ENCODE measurements around the gene BMP4. TPM values are rescaled to one million over a fixed set of nuclear protein-coding genes. Genes with fewer than 3 reads are reported as not detected.

The BMP4 gene
- polyA plus RNA-seq, 2 donors = 2.6 to 3.8 TPM

- peaks cover 4% of the 10 kb centered on the region in 2 donors for H3K4me1 ChIP-seq (ENCODE audit: control insufficient read depth in 2 of 2, insufficient read depth in 2 of 2, low read length in 1 of 2)
- peaks cover 0 to 8% of the 10 kb centered on the region in 2 donors for H3K36me3 ChIP-seq (ENCODE audit: control insufficient read depth in 2 of 2, insufficient read depth in 2 of 2, low read length in 1 of 2)
- H3K4me3 ChIP-seq (ENCODE audit: low read depth in 1 of 2, low read length in 2 of 2) = no peak overlapping the region
- peaks cover 0 to 7% of the 10 kb centered on the region in 2 donors for H3K27me3 ChIP-seq (ENCODE audit: control insufficient read depth in 1 of 2, insufficient read depth in 2 of 2, low read length in 2 of 2)
- 72 to 83% methylated on average over 6 of the region's 6 CpGs for WGBS, 2 donors
- H3K27ac ChIP-seq (ENCODE audit: low read depth in 2 of 2, low read length in 1 of 2) = no peak overlapping the region
- no peaks in the 10 kb centered on the region for H3K9me3 ChIP-seq (ENCODE audit: control insufficient read depth in 2 of 2, insufficient read depth in 1 of 2, low read depth in 1 of 2, low read length in 1 of 2)
Measured at GRCh38 chr14:53948205-53948884, 8.3 kb downstream of the BMP4 start.

GRCh38 chr14:53947452-53948204, 9.0 kb downstream of the BMP4 start:
- H3K4me1 ChIP-seq (ENCODE audit: control insufficient read depth in 2 of 2, insufficient read depth in 2 of 2, low read length in 1 of 2) = peaks cover 4% of the 10 kb centered on the region in 2 donors
- WGBS, 2 donors = 38 to 50% methylated on average over 12 of the region's 12 CpGs
- H3K9me3 ChIP-seq (ENCODE audit: control insufficient read depth in 2 of 2, insufficient read depth in 1 of 2, low read depth in 1 of 2, low read length in 1 of 2) = no peaks in the 10 kb centered on the region
- H3K27me3 ChIP-seq (ENCODE audit: control insufficient read depth in 1 of 2, insufficient read depth in 2 of 2, low read length in 2 of 2) = peaks cover 0 to 7% of the 10 kb centered on the region in 2 donors
- no peak overlapping the region for H3K4me3 ChIP-seq (ENCODE audit: low read depth in 1 of 2, low read length in 2 of 2)
- peaks cover 0 to 8% of the 10 kb centered on the region in 2 donors for H3K36me3 ChIP-seq (ENCODE audit: control insufficient read depth in 2 of 2, insufficient read depth in 2 of 2, low read length in 1 of 2)
- H3K27ac ChIP-seq (ENCODE audit: low read depth in 2 of 2, low read length in 1 of 2) = no peak overlapping the region

- 38 to 42% methylated on average over 12 of the region's 12 CpGs for WGBS, 2 donors
- Histone ChIP-seq H3K27ac (ENCODE audit: low read depth in 2 of 2, low read length in 1 of 2) (no peak overlapping the region), H3K27me3 (ENCODE audit: control insufficient read depth in 1 of 2, insufficient read depth in 2 of 2, low read length in 2 of 2) (peaks cover 0 to 7% of the 10 kb centered on the region in 2 donors), H3K4me1 (ENCODE audit: control insufficient read depth in 2 of 2, insufficient read depth in 2 of 2, low read length in 1 of 2) (peaks cover 4% of the 10 kb centered on the region in 2 donors), H3K9me3 (ENCODE audit: control insufficient read depth in 2 of 2, insufficient read depth in 1 of 2, low read depth in 1 of 2, low read length in 1 of 2) (no peaks in the 10 kb centered on the region), H3K4me3 (ENCODE audit: low read depth in 1 of 2, low read length in 2 of 2) (peak overlapping the region in 1 of 2 donors; percentile 29), H3K36me3 (ENCODE audit: control insufficient read depth in 2 of 2, insufficient read depth in 2 of 2, low read length in 1 of 2) (peaks cover 0 to 8% of the 10 kb centered on the region in 2 donors)
Measured at GRCh38 chr14:53947094-53947445, 9.6 kb downstream of the BMP4 start.

- Histone ChIP-seq H3K4me1 (ENCODE audit: control insufficient read depth in 2 of 2, insufficient read depth in 2 of 2, low read length in 1 of 2) (peaks cover 4% of the 10 kb centered on the region in 2 donors), H3K27me3 (ENCODE audit: control insufficient read depth in 1 of 2, insufficient read depth in 2 of 2, low read length in 2 of 2) (peaks cover 0 to 7% of the 10 kb centered on the region in 2 donors), H3K9me3 (ENCODE audit: control insufficient read depth in 2 of 2, insufficient read depth in 1 of 2, low read depth in 1 of 2, low read length in 1 of 2) (no peaks in the 10 kb centered on the region), H3K36me3 (ENCODE audit: control insufficient read depth in 2 of 2, insufficient read depth in 2 of 2, low read length in 1 of 2) (peaks cover 0 to 8% of the 10 kb centered on the region in 2 donors), H3K27ac (ENCODE audit: low read depth in 2 of 2, low read length in 1 of 2) (no peak overlapping the region), H3K4me3 (ENCODE audit: low read depth in 1 of 2, low read length in 2 of 2) (peak overlapping the region in 1 of 2 donors; percentile 29)
- WGBS, 2 donors = 24 to 34% methylated on average over 60 to 63 of the region's 63 CpGs
Measured at GRCh38 chr14:53946404-53947093, 10.1 kb downstream of the BMP4 start.

GRCh38 chr14:53946071-53946403, 10.6 kb downstream of the BMP4 start:
- Histone ChIP-seq H3K9me3 (ENCODE audit: control insufficient read depth in 2 of 2, insufficient read depth in 1 of 2, low read depth in 1 of 2, low read length in 1 of 2) (no peaks in the 10 kb centered on the region), H3K27me3 (ENCODE audit: control insufficient read depth in 1 of 2, insufficient read depth in 2 of 2, low read length in 2 of 2) (peaks cover 0 to 7% of the 10 kb centered on the region in 2 donors), H3K4me3 (ENCODE audit: low read depth in 1 of 2, low read length in 2 of 2) (no peak overlapping the region), H3K4me1 (ENCODE audit: control insufficient read depth in 2 of 2, insufficient read depth in 2 of 2, low read length in 1 of 2) (peaks cover 4% of the 10 kb centered on the region in 2 donors), H3K27ac (ENCODE audit: low read depth in 2 of 2, low read length in 1 of 2) (no peak overlapping the region), H3K36me3 (ENCODE audit: control insufficient read depth in 2 of 2, insufficient read depth in 2 of 2, low read length in 1 of 2) (peaks cover 0 to 8% of the 10 kb centered on the region in 2 donors)
- WGBS, 2 donors = 67 to 80% methylated on average over 14 of the region's 14 CpGs

- WGBS, 2 donors = 62 to 65% methylated on average over 2 of the region's 2 CpGs
- no peak overlapping the region for H3K4me3 ChIP-seq (ENCODE audit: low read depth in 1 of 2, low read length in 2 of 2)
Measured at GRCh38 chr14:53943751-53944083, 12.9 kb downstream of the BMP4 start.

GRCh38 chr14:53942970-53943750, 13.5 kb downstream of the BMP4 start:
- Histone ChIP-seq H3K4me1 (ENCODE audit: control insufficient read depth in 2 of 2, insufficient read depth in 2 of 2, low read length in 1 of 2) (peaks cover 4% of the 10 kb centered on the region in 2 donors), H3K4me3 (ENCODE audit: low read depth in 1 of 2, low read length in 2 of 2) (no peak overlapping the region), H3K9me3 (ENCODE audit: control insufficient read depth in 2 of 2, insufficient read depth in 1 of 2, low read depth in 1 of 2, low read length in 1 of 2) (no peaks in the 10 kb centered on the region), H3K27ac (ENCODE audit: low read depth in 2 of 2, low read length in 1 of 2) (no peak overlapping the region), H3K36me3 (ENCODE audit: control insufficient read depth in 2 of 2, insufficient read depth in 2 of 2, low read length in 1 of 2) (no peaks in the 10 kb centered on the region), H3K27me3 (ENCODE audit: control insufficient read depth in 1 of 2, insufficient read depth in 2 of 2, low read length in 2 of 2) (peaks cover 0 to 7% of the 10 kb centered on the region in 2 donors)
- WGBS, 2 donors = 42% methylated on average over 8 of the region's 8 CpGs

More at GRCh38 chr14:53943751-53944083, 12.9 kb downstream of the BMP4 start:
- Histone ChIP-seq H3K36me3 (ENCODE audit: control insufficient read depth in 2 of 2, insufficient read depth in 2 of 2, low read length in 1 of 2) (no peaks in the 10 kb centered on the region), H3K27me3 (ENCODE audit: control insufficient read depth in 1 of 2, insufficient read depth in 2 of 2, low read length in 2 of 2) (peaks cover 0 to 7% of the 10 kb centered on the region in 2 donors), H3K9me3 (ENCODE audit: control insufficient read depth in 2 of 2, insufficient read depth in 1 of 2, low read depth in 1 of 2, low read length in 1 of 2) (no peaks in the 10 kb centered on the region), H3K27ac (ENCODE audit: low read depth in 2 of 2, low read length in 1 of 2) (no peak overlapping the region), H3K4me1 (ENCODE audit: control insufficient read depth in 2 of 2, insufficient read depth in 2 of 2, low read length in 1 of 2) (peaks cover 4% of the 10 kb centered on the region in 2 donors)

- H3K4me1 ChIP-seq (ENCODE audit: control insufficient read depth in 2 of 2, insufficient read depth in 2 of 2, low read length in 1 of 2) = no peaks in the 10 kb centered on the region
- H3K4me3 ChIP-seq (ENCODE audit: low read depth in 1 of 2, low read length in 2 of 2) = no peak overlapping the region
- no peaks in the 10 kb centered on the region for H3K27me3 ChIP-seq (ENCODE audit: control insufficient read depth in 1 of 2, insufficient read depth in 2 of 2, low read length in 2 of 2)
- H3K27ac ChIP-seq (ENCODE audit: low read depth in 2 of 2, low read length in 1 of 2) = no peak overlapping the region
- H3K36me3 ChIP-seq (ENCODE audit: control insufficient read depth in 2 of 2, insufficient read depth in 2 of 2, low read length in 1 of 2) = no peaks in the 10 kb centered on the region
- no peaks in the 10 kb centered on the region for H3K9me3 ChIP-seq (ENCODE audit: control insufficient read depth in 2 of 2, insufficient read depth in 1 of 2, low read depth in 1 of 2, low read length in 1 of 2)
- 61 to 82% methylated on average over 7 of the region's 7 CpGs for WGBS, 2 donors
Measured at GRCh38 chr14:53938136-53938837, 18.3 kb downstream of the BMP4 start.

All from esophagus (tissue), 2 donors.